Colonic mucosa (tissue), 4 donors: ENCODE measurements around the gene NAPB. TPM values are rescaled to one million over a fixed set of nuclear protein-coding genes. Genes with fewer than 3 reads are reported as not detected.

Experiments
- DNase-seq: peaks from one replicate; pipeline ENCODE4 v3.0.0-alpha.2; 2020
- H3K27ac ChIP-seq: fragments of 200-600 bp; one replicate; pipeline ENCODE4 v1.8.0; 2021
- H3K27me3 ChIP-seq: fragments of 200-600 bp; one replicate; pipeline ENCODE4 v1.8.0; 2021
- H3K36me3 ChIP-seq: fragments of 200-600 bp; one replicate; pipeline ENCODE4 v1.8.0; 2021
- H3K4me1 ChIP-seq: fragments of 200-600 bp; one replicate; pipeline ENCODE4 v1.8.0; 2021; ENCODE audit warnings: mild to moderate bottlenecking
- H3K4me3 ChIP-seq: fragments of 200-600 bp; one replicate; pipeline ENCODE4 v1.8.0; 2021
- H3K9ac ChIP-seq, 2 donors: one replicate each; pipeline ENCODE4 v1.7.0; 2013; ENCODE audit warnings: control low read depth in 2 of 2, low read depth in 2 of 2, low read length in 2 of 2
- H3K9me3 ChIP-seq: fragments of 200-600 bp; one replicate; pipeline ENCODE4 v1.8.0; 2021
- CTCF ChIP-seq: fragments of 200-600 bp; IDR thresholded peaks from one replicate; pipeline ENCODE4 v1.8.0; 2022; ENCODE audit warnings: antibody characterized with exemption, mild to moderate bottlenecking
- intact Hi-C: fragments of 100-400 bp; cut with DNase I; formaldehyde crosslinking; loops from one replicate; pipeline ENCODE4 v1.14.1; 2022
- total RNA-seq, 2 donors: library from RNA; stranded (reverse); fragmentation: NEBNext Ultra II Directional in 1 of 2; extraction: Animal tissue kit (Norgen Biotek cat#: 25700) in 1 of 2; gene quantifications; one replicate each; pipeline ENCODE4 v1.2.1, GENCODE V29; 2021
- donor health status: healthy.
- donor health status: DM: no; HTN: no; CAD: no.
- donor health status: DM: no; HTN: no; CAD: no.

Gene NAPB
- total RNA-seq, 2 donors from 2014 or later: 7.5 to 8.4 TPM

- no peak overlapping the region for H3K27ac ChIP-seq
- TF ChIP-seq CTCF: no peak
- intact Hi-C loops: no loop called here
These were observed 17.1 kb downstream of the NAPB start for GRCh38 chr20:23404196-23404595.

GRCh38 chr20:23403751-23404150, 17.5 kb downstream of the NAPB start:
- intact Hi-C loops: no loop called here
- H3K36me3 ChIP-seq: no peaks in the 10 kb centered on the region

More at GRCh38 chr20:23404196-23404595, 17.1 kb downstream of the NAPB start:
- no peak overlapping the region for H3K9ac ChIP-seq
- no peaks in the 10 kb centered on the region for H3K4me1 ChIP-seq
- no peak for DNase-seq
- no peak overlapping the region for H3K4me3 ChIP-seq
- no peaks in the 10 kb centered on the region for H3K27me3 ChIP-seq
- H3K9me3 ChIP-seq: no peaks in the 10 kb centered on the region
- no peaks in the 10 kb centered on the region for H3K36me3 ChIP-seq

GRCh38 chr20:23401051-23401450, 20.2 kb downstream of the NAPB start:
- no peaks in the 10 kb centered on the region for H3K36me3 ChIP-seq
- TF ChIP-seq CTCF: no peak
- H3K9me3 ChIP-seq: no peaks in the 10 kb centered on the region
- no peak overlapping the region for H3K4me3 ChIP-seq
- no peaks in the 10 kb centered on the region for H3K4me1 ChIP-seq
- H3K9ac ChIP-seq: no peak overlapping the region
- H3K27me3 ChIP-seq: no peaks in the 10 kb centered on the region
- intact Hi-C loops: no loop called here
- no peak for DNase-seq
- H3K27ac ChIP-seq: no peak overlapping the region

More at GRCh38 chr20:23403751-23404150, 17.5 kb downstream of the NAPB start:
- no peak overlapping the region for H3K4me3 ChIP-seq
- no peak overlapping the region for H3K9ac ChIP-seq
- H3K9me3 ChIP-seq: no peaks in the 10 kb centered on the region
- H3K27ac ChIP-seq: no peak overlapping the region
- H3K27me3 ChIP-seq: no peaks in the 10 kb centered on the region
- TF ChIP-seq CTCF: no peak
- H3K4me1 ChIP-seq: no peaks in the 10 kb centered on the region
- no peak for DNase-seq

GRCh38 chr20:23399568-23400241, 21.6 kb downstream of the NAPB start:
- H3K4me1 ChIP-seq: no peaks in the 10 kb centered on the region
- H3K9me3 ChIP-seq: no peaks in the 10 kb centered on the region
- intact Hi-C loops: no loop called here
- no peaks in the 10 kb centered on the region for H3K36me3 ChIP-seq
- no peak for DNase-seq
- H3K27ac ChIP-seq: no peak overlapping the region
- no peak overlapping the region for H3K4me3 ChIP-seq
- TF ChIP-seq CTCF: no peak
- H3K9ac ChIP-seq: no peak overlapping the region
- no peaks in the 10 kb centered on the region for H3K27me3 ChIP-seq

- Histone ChIP-seq H3K27me3 (no peaks in the 10 kb centered on the region), H3K9ac (no peak overlapping the region), H3K36me3 (peaks cover 4% of the 10 kb centered on the region), H3K9me3 (no peaks in the 10 kb centered on the region), H3K4me1 (no peaks in the 10 kb centered on the region), H3K4me3 (no peak overlapping the region), H3K27ac (no peak overlapping the region)
- intact Hi-C loops: no loop called here
- DNase-seq: no peak
- TF ChIP-seq CTCF: no peak
These were observed 23.3 kb downstream of the NAPB start for GRCh38 chr20:23397961-23398360.
